Measurements from ENCODE around the gene TMED8.
"Not testable (repeated sequence)": the region's sequence is repeated elsewhere in the genome, so short reads cannot be mapped to it uniquely, and the experiment has no call there.

The TMED8 gene

GRCh38 chr14:77322951-77323350, 53.9 kb downstream of the TMED8 start:
- DNase-seq (ENCODE audit: low read depth, low spot score) = no peak

DNA sequence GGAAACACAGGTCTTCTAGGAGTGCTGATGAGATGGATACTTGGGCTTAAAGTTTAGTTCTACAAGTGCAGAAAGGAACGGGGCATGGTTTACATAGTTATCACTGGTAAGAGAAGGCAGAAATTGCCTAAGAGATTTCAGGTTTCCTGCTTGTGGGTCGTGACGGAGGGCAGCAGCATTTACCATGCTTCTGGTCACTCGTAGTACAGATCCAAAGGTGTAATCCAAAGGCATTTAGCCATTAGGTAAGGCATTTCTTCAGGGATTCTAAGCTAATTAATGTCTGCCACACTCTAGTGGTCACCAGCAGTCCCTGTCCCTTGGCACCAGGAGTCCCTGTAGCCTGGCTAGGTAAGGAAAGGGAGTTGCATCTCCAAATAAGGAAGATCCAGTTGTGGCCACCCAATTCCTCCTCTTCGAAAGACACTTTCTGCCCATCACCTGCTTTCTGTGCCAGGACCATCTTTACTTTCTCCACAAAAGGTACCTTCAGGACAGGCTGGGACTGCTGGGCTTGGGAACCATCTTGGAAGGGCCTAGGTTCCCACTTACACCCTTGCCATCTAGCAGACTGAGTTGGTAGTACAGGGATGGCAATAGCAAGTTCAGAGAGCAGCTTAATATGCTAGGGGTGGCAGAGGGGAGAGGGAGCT, 54.5 kb downstream of the TMED8 start:
- DNase-seq (ENCODE audit: low read depth, low spot score) = no peak

- peak; percentile 82 for DNase-seq (ENCODE audit: low read depth, low spot score)
These were observed 56.5 kb downstream of the TMED8 start, which contains the start of gene POMT2 for GRCh38 chr14:77320238-77320935. Gene POMT2 (minus strand): TSS chr14:77320883. CDS start chr14:77320681, 202 bp downstream.

DNA sequence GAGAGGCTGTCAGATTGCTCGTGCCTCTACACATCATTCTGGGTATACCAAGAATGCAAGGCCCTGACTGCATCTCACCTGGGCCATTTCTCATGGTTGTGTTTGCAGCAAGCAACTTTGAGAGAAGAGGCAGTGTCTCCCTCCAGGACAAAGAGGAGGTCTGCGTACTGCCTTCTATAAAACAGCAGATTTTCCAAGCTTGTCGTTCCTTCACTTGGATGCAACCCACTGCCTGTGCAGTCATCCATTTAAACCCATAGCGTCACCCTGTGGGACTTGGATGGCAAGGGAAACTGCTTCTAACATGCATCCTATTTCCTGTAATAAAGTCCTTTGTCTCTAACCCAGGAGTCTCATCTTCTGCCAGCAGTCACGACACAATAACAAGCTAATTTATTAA, 57.5 kb downstream of the TMED8 start:
- no peak for DNase-seq (ENCODE audit: low read depth, low spot score)

- not testable (repeated sequence) for DNase-seq (ENCODE audit: low read depth, low spot score)
These were observed 58.1 kb downstream of the TMED8 start for GRCh38 chr14:77318756-77319155.

- no peak for DNase-seq (ENCODE audit: low read depth, low spot score)
These were observed 58.8 kb downstream of the TMED8 start for GRCh38 chr14:77318006-77318553.

- DNase-seq (ENCODE audit: low read depth, low spot score) = no peak
These were observed 60.0 kb downstream of the TMED8 start for GRCh38 chr14:77316872-77317301.

- DNase-seq (ENCODE audit: low read depth, low spot score) = no peak
These were observed 60.7 kb downstream of the TMED8 start for GRCh38 chr14:77316195-77316505.

DNA sequence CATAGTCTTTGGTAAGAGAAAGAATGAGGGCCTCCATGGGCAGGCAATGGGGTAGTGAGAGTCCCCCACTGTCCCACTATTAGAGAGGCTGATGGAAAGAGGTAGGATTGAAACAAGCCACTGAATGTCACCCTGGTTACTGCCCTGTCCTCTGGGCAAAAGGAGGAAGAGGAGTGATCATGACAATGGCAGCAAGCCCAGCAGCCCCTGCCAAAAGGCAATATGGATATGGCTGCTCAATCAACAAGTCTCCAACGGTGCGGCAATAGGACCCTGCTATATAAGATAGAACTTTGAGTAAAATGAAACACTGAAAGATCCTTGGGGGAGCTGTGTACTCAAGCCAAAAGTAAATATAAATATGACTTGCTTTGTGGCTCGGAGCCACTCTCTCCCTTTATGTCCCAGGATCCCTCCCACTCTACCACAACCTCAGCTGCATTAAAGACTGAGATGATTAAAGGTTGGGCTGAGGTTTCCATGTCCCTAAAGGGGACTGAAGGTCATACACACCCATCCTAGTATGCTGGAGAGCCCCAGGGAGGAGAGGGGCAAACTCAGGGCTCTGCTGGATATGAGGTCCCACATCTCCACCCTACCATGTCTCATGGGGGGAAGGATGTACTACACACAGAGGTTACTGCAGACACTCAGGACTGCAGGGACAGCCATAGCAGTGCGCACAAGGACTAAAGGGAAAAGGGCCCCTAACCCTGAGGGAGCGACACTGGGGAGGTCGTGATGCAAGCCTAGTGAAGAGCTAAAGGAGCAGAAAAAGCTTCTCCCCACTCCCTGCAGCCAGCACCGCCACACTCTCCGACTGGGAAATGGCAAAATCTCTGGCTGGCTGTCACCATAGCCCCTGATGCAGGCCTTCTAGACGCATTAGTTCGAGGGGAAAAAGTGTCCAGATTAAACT, 62.1 kb downstream of the TMED8 start:
- no peak for DNase-seq (ENCODE audit: low read depth, low spot score)

DNA sequence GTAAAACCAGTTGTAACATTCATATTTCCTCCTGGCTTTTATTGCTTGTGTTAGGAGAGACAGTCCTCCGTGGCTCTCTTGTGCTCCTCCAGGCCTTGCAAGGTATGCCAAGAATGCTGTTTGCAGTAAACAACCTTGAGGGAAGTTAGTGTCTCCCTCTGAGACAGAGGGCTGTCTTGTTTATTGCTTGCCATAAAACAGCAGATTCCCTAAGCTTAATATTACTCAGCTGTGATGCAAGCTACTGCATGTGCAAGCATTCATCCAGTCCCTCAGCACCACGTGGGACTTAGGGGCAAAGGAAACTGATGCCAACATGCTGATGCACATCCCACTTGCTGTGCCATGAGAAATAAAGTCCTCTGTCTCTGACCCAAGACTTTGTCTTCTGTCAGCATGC, 62.9 kb downstream of the TMED8 start:
- no peak for DNase-seq (ENCODE audit: low read depth, low spot score)

- DNase-seq (ENCODE audit: low read depth, low spot score) = no peak
These were observed 63.5 kb downstream of the TMED8 start for GRCh38 chr14:77313371-77313770.

GRCh38 chr14:77311217-77311616, 65.7 kb downstream of the TMED8 start:
- no peak for DNase-seq (ENCODE audit: low read depth, low spot score)

GRCh38 chr14:77310026-77310425, 66.9 kb downstream of the TMED8 start:
- DNase-seq (ENCODE audit: low read depth, low spot score) = no peak

GRCh38 chr14:77309131-77309530, 67.8 kb downstream of the TMED8 start:
- DNase-seq (ENCODE audit: low read depth, low spot score) = no peak

- no peak for DNase-seq (ENCODE audit: low read depth, low spot score)
These were observed 69.9 kb downstream of the TMED8 start for GRCh38 chr14:77306851-77307496.

DNA sequence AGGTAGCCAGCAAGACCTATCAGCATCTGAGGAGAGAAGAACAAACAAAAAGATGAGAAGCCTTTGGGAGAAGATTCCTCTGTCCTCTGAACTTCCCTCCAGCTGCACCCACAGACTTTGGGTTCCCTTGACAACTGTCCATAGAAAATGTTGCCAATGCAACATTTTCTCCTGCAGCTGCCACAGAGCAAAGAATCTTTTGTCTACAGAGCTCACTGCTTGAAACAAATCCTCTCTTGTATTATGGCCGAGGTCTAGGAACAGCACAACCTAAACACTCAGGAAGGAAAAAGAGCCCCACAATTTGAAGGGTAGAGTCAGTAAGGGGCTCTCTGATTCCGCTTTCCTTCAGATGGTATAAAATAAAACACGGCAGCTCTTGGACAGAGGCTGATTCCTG, 70.5 kb downstream of the TMED8 start:
- DNase-seq (ENCODE audit: low read depth, low spot score) = no peak

- no peak for DNase-seq (ENCODE audit: low read depth, low spot score)
These were observed 71.2 kb downstream of the TMED8 start for GRCh38 chr14:77305696-77306095.

DNA sequence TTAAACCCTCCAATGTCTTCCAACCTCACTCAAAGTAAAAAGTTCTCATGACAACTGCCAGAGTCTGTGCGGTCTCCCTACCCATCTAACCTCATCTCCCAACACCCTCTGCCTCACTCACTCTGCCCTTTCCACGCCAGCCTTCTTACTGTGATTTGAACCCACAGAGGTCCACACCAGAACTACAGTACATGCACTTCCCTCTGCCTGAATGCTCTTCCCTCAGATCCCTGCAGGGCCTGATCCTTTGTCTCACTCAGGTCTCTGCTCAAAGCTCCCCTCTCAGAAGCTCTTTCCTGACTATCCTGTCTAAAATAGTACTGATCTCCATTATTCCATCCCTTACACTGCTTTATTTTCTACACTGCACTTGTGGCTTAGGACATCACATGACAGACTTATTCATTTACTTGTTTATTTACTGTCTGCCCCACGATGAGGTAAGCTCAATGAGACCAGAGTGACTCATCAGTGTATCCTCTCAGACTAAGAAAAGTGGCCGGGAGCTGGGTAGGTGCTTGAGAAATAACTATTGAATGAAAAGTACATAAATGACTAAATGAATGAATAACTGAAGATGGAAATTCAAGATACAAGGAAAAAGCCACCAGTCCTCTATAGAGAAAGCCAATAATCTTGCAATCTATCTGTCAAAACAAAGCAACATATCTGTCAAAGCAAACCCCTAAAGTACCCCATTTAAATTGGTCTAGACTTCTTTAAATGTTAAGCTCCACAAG, 73.3 kb downstream of the TMED8 start:
- no peak for DNase-seq (ENCODE audit: low read depth, low spot score)

DNA sequence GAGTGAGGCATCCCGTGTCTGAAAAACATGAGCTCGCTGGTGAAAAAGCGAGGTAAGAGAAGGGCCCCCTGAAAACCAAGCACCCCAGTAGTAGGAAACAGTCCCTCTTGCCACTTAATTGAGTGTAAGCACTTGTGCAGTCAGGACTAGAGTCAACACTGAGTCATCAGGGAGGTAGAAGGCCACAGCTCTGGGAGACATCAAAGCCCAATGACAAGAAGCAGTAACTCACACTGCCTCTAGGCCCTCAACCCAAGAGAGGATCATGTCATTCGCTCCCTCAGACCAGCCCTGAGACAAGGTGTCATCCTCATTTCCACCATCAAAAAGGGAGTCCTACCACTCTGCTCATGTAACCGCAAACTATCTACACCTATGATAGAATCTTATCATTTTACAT, 74.0 kb downstream of the TMED8 start:
- DNase-seq (ENCODE audit: low read depth, low spot score) = peak; percentile 10

- peak; percentile 13 for DNase-seq (ENCODE audit: low read depth, low spot score)
These were observed 75.8 kb downstream of the TMED8 start for GRCh38 chr14:77301103-77301502.

DNA sequence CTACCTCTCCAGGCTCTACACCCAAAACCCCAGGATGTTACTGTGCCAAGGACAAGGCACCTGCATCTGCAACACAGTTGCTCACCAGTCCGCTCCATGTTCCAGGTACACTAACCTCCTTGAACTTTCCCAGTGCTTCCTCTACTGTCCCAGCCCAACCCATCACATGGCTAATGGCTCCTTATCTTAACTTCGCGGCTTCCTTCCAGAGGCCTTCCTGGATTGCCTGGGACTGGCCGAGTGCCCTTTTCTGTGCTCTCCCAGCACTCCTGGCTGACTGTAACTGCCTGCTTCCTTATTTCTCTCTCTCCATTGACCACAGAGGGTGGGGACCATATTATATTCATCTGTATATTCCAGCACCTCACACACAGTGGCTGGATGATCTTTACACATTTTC, 77.1 kb downstream of the TMED8 start:
- DNase-seq (ENCODE audit: low read depth, low spot score) = no peak
